HEK293T (cell line): ENCODE data around the gene GRID1.

Source experiments
- ARNT ChIP-seq: fragments of 450-650 bp; IDR thresholded peaks from 2 replicates; pipeline ENCODE4 v1.6.1; 2017; ENCODE audit warnings: mild to moderate bottlenecking
- BHLHE40 ChIP-seq: fragments of 450-650 bp; IDR thresholded peaks from 2 replicates; pipeline ENCODE4 v1.6.1; 2016; ENCODE audit warnings: mild to moderate bottlenecking, moderate library complexity, borderline replicate concordance
- ELF4 ChIP-seq: fragments of 450-650 bp; IDR thresholded peaks from 2 replicates; pipeline ENCODE4 v1.6.1; 2017; ENCODE audit warnings: antibody characterized with exemption
- FOXA1 ChIP-seq: fragments of 450-650 bp; IDR thresholded peaks from 2 replicates; pipeline ENCODE4 v1.6.1; 2016; ENCODE audit warnings: mild to moderate bottlenecking
- FOXK2 ChIP-seq: fragments of 450-650 bp; IDR thresholded peaks from 2 replicates; pipeline ENCODE4 v1.6.1; 2016; ENCODE audit warnings: mild to moderate bottlenecking
- FOXM1 ChIP-seq: fragments of 450-650 bp; IDR thresholded peaks from 2 replicates; pipeline ENCODE4 v1.6.1; 2017; ENCODE audit warnings: mild to moderate bottlenecking, borderline replicate concordance
- HDGF ChIP-seq: fragments of 450-650 bp; IDR thresholded peaks from 2 replicates; pipeline ENCODE4 v1.6.1; 2017; ENCODE audit warnings: antibody characterized with exemption, borderline replicate concordance
- LEF1 ChIP-seq: fragments of 450-650 bp; IDR thresholded peaks from 2 replicates; pipeline ENCODE4 v1.6.1; 2017; ENCODE audit warnings: mild to moderate bottlenecking, borderline replicate concordance
- NFRKB ChIP-seq: fragments of 450-650 bp; IDR thresholded peaks from 2 replicates; pipeline ENCODE4 v1.6.1; 2016; ENCODE audit warnings: mild to moderate bottlenecking, moderate library complexity
- PKNOX1 ChIP-seq: fragments of 450-650 bp; IDR thresholded peaks from 2 replicates; pipeline ENCODE4 v1.6.1; 2016
- SP1 ChIP-seq: fragments of 450-650 bp; IDR thresholded peaks from 2 replicates; pipeline ENCODE4 v1.6.1; 2017
- SUZ12 ChIP-seq: fragments of 450-650 bp; IDR thresholded peaks from 2 replicates; pipeline ENCODE4 v1.6.1; 2016; ENCODE audit warnings: mild to moderate bottlenecking
- TARDBP ChIP-seq: fragments of 450-650 bp; IDR thresholded peaks from 2 replicates; pipeline ENCODE4 v1.6.1; 2016

- TF ChIP-seq BHLHE40 (no peak), FOXM1 (no peak), SP1 (no peak), ELF4 (no peak), LEF1 (no peak), FOXK2 (no peak), TARDBP (no peak), FOXA1 (no peak), HDGF (no peak), ARNT (no peak), SUZ12 (no peak), NFRKB (no peak), PKNOX1 (no peak)
These were observed 136.6 kb downstream of the GRID1 start for GRCh38 chr10:86229811-86230556.
